Endothelial cell of umbilical vein (primary cell): ENCODE results near the gene BMPR1B. TPM values are rescaled to one million over a fixed set of nuclear protein-coding genes. Genes with fewer than 3 reads are reported as not detected.

Experiments used
- BruUV-seq: library from RNA; stranded (reverse); fragments of 400-500 nt; replicated peaks from 2 replicates; lab custom pipeline; 2021; lab: Mats Ljungman, UMichigan
- CTCF ChIA-PET: fragments of 300-600, 350-600 bp; sonication (Branson Sonifier 250); formaldehyde crosslinking; loops from one replicate; lab custom pipeline; 2021; ENCODE audit warnings: antibody characterized with exemption, inconsistent platforms; lab: Charles Lee
- POLR2A ChIA-PET: fragments of 300-600, 350-600 bp; sonication (Branson Sonifier 250); formaldehyde crosslinking; loops from one replicate; lab custom pipeline; 2021; ENCODE audit warnings: antibody characterized with exemption, inconsistent platforms; lab: Charles Lee
- DNase-seq: peaks from one replicate; pipeline ENCODE4 v3.0.0-alpha.2; 2011; ENCODE audit warnings: low read depth, low spot score
- FAIRE-seq: peaks from 2 replicates; lab custom pipeline; 2011; peaks lifted over from hg19 to GRCh38; lab: Jason Lieb, UNC
- H2AFZ ChIP-seq: 2 replicates; pipeline ENCODE4 v1.6.0; 2012; ENCODE audit warnings: low read depth, low read length, control low read depth, inconsistent platforms
- H3K27ac ChIP-seq: 2 replicates; pipeline ENCODE4 v1.5.1; 2011; ENCODE audit warnings: low read depth, mild to moderate bottlenecking, control low read depth, low read length, moderate library complexity; ENCODE audit not compliant: insufficient read depth
- H3K27me3 ChIP-seq, 2 experiments: 2 replicates each; pipeline versions ENCODE4 v1.6.0 to v1.6.1; 2011; ENCODE audit warnings: low read length in 2 of 2, mixed read lengths in 1 of 2; ENCODE audit not compliant: control insufficient read depth in 2 of 2, insufficient read depth in 2 of 2
- H3K36me3 ChIP-seq, 2 experiments: 2 replicates in 1 of 2; 3 replicates in 1 of 2; pipeline ENCODE4 v1.5.1; 2011; ENCODE audit warnings: low read length in 2 of 2, mild to moderate bottlenecking in 1 of 2, moderate library complexity in 1 of 2; ENCODE audit not compliant: control insufficient read depth in 2 of 2, insufficient read depth in 2 of 2; ENCODE audit errors: extremely low read depth in 1 of 2
- H3K4me1 ChIP-seq: 3 replicates; pipeline ENCODE4 v1.5.1; 2011; ENCODE audit warnings: mild to moderate bottlenecking, low read length; ENCODE audit not compliant: control insufficient read depth, insufficient read depth; ENCODE audit errors: extremely low read depth
- H3K4me2 ChIP-seq: 2 replicates; pipeline ENCODE4 v1.6.1; 2011; ENCODE audit warnings: low read length, control low read depth, mixed read lengths; ENCODE audit not compliant: insufficient read depth
- H3K4me3 ChIP-seq, 3 experiments: fragments of 200-600 bp in 1 of 3; sonication (generic), shearing (Covaris generic) in 1 of 3; replicated peaks in 1 of 3; 2 replicates each; pipeline ENCODE4 v1.5.1; 2011 to 2016; ENCODE audit warnings: control low read depth in 3 of 3, low read length in 3 of 3, mild to moderate bottlenecking in 2 of 3, inconsistent platforms in 1 of 3, low read depth in 1 of 3, moderate library complexity in 1 of 3; ENCODE audit not compliant: insufficient read depth in 1 of 3
- H3K79me2 ChIP-seq: 2 replicates; pipeline ENCODE4 v1.6.0; 2012; ENCODE audit warnings: low read length, inconsistent platforms; ENCODE audit not compliant: control insufficient read depth, insufficient read depth
- H3K9ac ChIP-seq: replicated peaks from 2 replicates; pipeline ENCODE3; 2011; ENCODE audit warnings: low read length, control low read depth; ENCODE audit not compliant: insufficient read depth; ENCODE audit errors: extremely low read depth
- H3K9me1 ChIP-seq: replicated peaks from 3 replicates; pipeline ENCODE4 v1.6.0; 2011; ENCODE audit warnings: mild to moderate bottlenecking, low read length; ENCODE audit not compliant: control insufficient read depth, insufficient read depth; ENCODE audit errors: extremely low read depth
- H3K9me3 ChIP-seq: replicated peaks from 2 replicates; pipeline ENCODE4 v1.5.1; 2012; ENCODE audit warnings: low read length, inconsistent platforms; ENCODE audit not compliant: control insufficient read depth, insufficient read depth
- H4K20me1 ChIP-seq: replicated peaks from 2 replicates; pipeline ENCODE3; 2011; ENCODE audit warnings: mild to moderate bottlenecking, low read length; ENCODE audit not compliant: control insufficient read depth, insufficient read depth; ENCODE audit errors: extremely low read depth
- CTCF ChIP-seq, 2 donors: IDR thresholded peaks; 1 replicate in 1 of 2; 2 replicates in 1 of 2; pipeline ENCODE4 v1.5.1; 2011; ENCODE audit warnings: low read length in 2 of 2, mild to moderate bottlenecking in 2 of 2, moderate library complexity in 2 of 2, control low read depth in 1 of 2, inconsistent platforms in 1 of 2, low read depth in 1 of 2; ENCODE audit not compliant: insufficient read depth in 1 of 2; ENCODE audit errors: extremely low read depth in 1 of 2
- EZH2 ChIP-seq: IDR thresholded peaks from 2 replicates; pipeline ENCODE4 v1.6.1; 2012; ENCODE audit warnings: borderline replicate concordance, low read depth, mild to moderate bottlenecking, moderate library complexity, low read length, inconsistent platforms; ENCODE audit not compliant: severe bottlenecking
- FOS ChIP-seq: IDR thresholded peaks from 2 replicates; pipeline ENCODE4 v1.6.1; 2011; ENCODE audit warnings: mild to moderate bottlenecking, low read length, moderate library complexity, borderline replicate concordance; ENCODE audit not compliant: insufficient read depth
- GATA2 ChIP-seq: IDR thresholded peaks from 2 replicates; pipeline ENCODE4 v1.7.0; 2011; ENCODE audit warnings: low read depth, mild to moderate bottlenecking, moderate library complexity, mixed read lengths, low read length; ENCODE audit not compliant: insufficient read length, insufficient read depth
- JUN ChIP-seq: IDR thresholded peaks from 2 replicates; pipeline ENCODE4 v1.6.1; 2011; ENCODE audit warnings: borderline replicate concordance, low read depth; ENCODE audit not compliant: insufficient read length, insufficient read depth
- MAX ChIP-seq: IDR thresholded peaks from 2 replicates; pipeline ENCODE4 v1.6.1; 2011; ENCODE audit not compliant: insufficient read depth, insufficient read length
- MYC ChIP-seq: IDR thresholded peaks from one replicate; pipeline ENCODE4 v1.6.1; 2011; ENCODE audit warnings: mild to moderate bottlenecking, low read depth, low read length
- POLR2A ChIP-seq: IDR thresholded peaks from 2 replicates; pipeline ENCODE4 v1.6.1; 2012; ENCODE audit warnings: low read depth, mild to moderate bottlenecking, control low read depth, low read length
- POLR2AphosphoS5 ChIP-seq: IDR thresholded peaks from 2 replicates; pipeline ENCODE4 v1.6.1; 2012; ENCODE audit warnings: low read depth, mild to moderate bottlenecking, control low read depth, low read length, moderate library complexity; ENCODE audit not compliant: insufficient read depth
- dilution Hi-C: fragments of 300-500 bp; cut with MboI; formaldehyde crosslinking; loops from one replicate; pipeline ENCODE4 v1.15.0; 2019; ENCODE audit warnings: low sequenced_read_pairs; ENCODE audit not compliant: extremely low pct_ligation_motif_present
- intact Hi-C: fragments of 100-400 bp; cut with micrococcal nuclease; formaldehyde crosslinking; loops from one replicate; pipeline ENCODE4 v1.10.0; 2022
- polyA plus RNA-seq, 4 experiments: library from polyadenylated mRNA; depleted of rRNA in 3 of 4; stranded (reverse) in 3 of 4; unstranded in 1 of 4; fragments of >200 nt; gene quantifications; 2 replicates each; pipeline versions ENCODE4 v1.2.1 to v1.2.3, GENCODE V29; 2011 to 2012; ENCODE audit warnings: missing spikeins in 1 of 4
- total RNA-seq: library from RNA; stranded (reverse); gene quantifications from 2 replicates; pipeline ENCODE4 v1.2.3, GENCODE V29; 2021

BMPR1B gene
- total and polyA plus RNA-seq, 2 donors (not counting 3 experiments of a cell fraction or from before 2014, with no cell fraction given) = 0.28 to 2.1 TPM

- TF ChIP-seq CTCF (IDR thresholded peaks at IDR 0.05; ENCODE audit: extremely low read depth in 1 of 2, insufficient read depth in 1 of 2, low read depth in 1 of 2, low read length in 2 of 2) (no peak), JUN (no peak), GATA2 (no peak), POLR2A (no peak), MAX (no peak), MYC (no peak), POLR2AphosphoS5 (no peak), EZH2 (no peak), FOS (no peak)
- ChIA-PET POLR2A (no interaction called here), CTCF (no interaction called here)
- H3K9me1 ChIP-seq = no peaks in the 10 kb centered on the region
- no peaks in the 10 kb centered on the region for H3K9me3 ChIP-seq
- peaks cover 0 to 3% of the 10 kb centered on the region in 2 experiments for H3K27me3 ChIP-seq
- H3K4me3 ChIP-seq = no peak overlapping the region
- no peak overlapping the region for H3K9ac ChIP-seq
- dilution Hi-C loops = no loop called here
- H3K36me3 ChIP-seq = no peaks in the 10 kb centered on the region
- H4K20me1 ChIP-seq = no peaks in the 10 kb centered on the region
- H3K79me2 ChIP-seq = no peaks in the 10 kb centered on the region
- H3K4me1 ChIP-seq = no peaks in the 10 kb centered on the region
- intact Hi-C loops = no loop called here
- H3K4me2 ChIP-seq = no peak overlapping the region
- FAIRE-seq (no peak), DNase-seq (no peak)
- BruUV-seq = no TSS peak
- H2AFZ ChIP-seq = no peak overlapping the region
- no peak overlapping the region for H3K27ac ChIP-seq
Measured at GRCh38 chr4:95198961-95199360, 441.2 kb downstream of the BMPR1B start.
